ENCODE measurements around the gene MLST8.
A peak's percentile ranks its signal among the peaks of the same experiment; 100 is the strongest.
"Not testable (repeated sequence)": the region's sequence is repeated elsewhere in the genome, so short reads cannot be mapped to it uniquely, and the experiment has no call there.

The MLST8 gene

GRCh38 chr16:2199095-2199494, 6.2 kb upstream of the MLST8 start:
- intact Hi-C loops (cut with DNase I; ENCODE audit: low total_unique reads): no loop called here
- Histone ChIP-seq H3K27ac (no peak overlapping the region), H3K4me3 (no peak overlapping the region), H3K9me3 (no peaks in the 10 kb centered on the region), H3K4me1 (peaks cover 0 to 21% (median 16%) of the 10 kb centered on the region in 4 donors), H3K36me3 (no peaks in the 10 kb centered on the region), H3K27me3 (peaks cover 2 to 46% of the 10 kb centered on the region in 2 donors)
- DNase-seq: no peak
- no peak for TF ChIP-seq CTCF (IDR thresholded peaks at IDR 0.05)

GRCh38 chr16:2199621-2200139, 5.6 kb upstream of the MLST8 start:
- TF ChIP-seq CTCF (IDR thresholded peaks at IDR 0.05): no peak
- H3K4me3 ChIP-seq: no peak overlapping the region
- DNase-seq: no peak
- no peak overlapping the region for H3K27ac ChIP-seq
- H3K9me3 ChIP-seq: no peaks in the 10 kb centered on the region
- peaks cover 0 to 23% (median 16%) of the 10 kb centered on the region in 4 donors for H3K4me1 ChIP-seq
- peaks cover 2 to 41% of the 10 kb centered on the region in 2 donors for H3K27me3 ChIP-seq
- intact Hi-C loops (cut with DNase I; ENCODE audit: low total_unique reads): no loop called here
- H3K36me3 ChIP-seq: no peaks in the 10 kb centered on the region

- H3K4me1 ChIP-seq: peaks cover 0 to 22% (median 12%) of the 10 kb centered on the region in 4 donors
- H3K9me3 ChIP-seq: no peaks in the 10 kb centered on the region
- no peaks in the 10 kb centered on the region for H3K36me3 ChIP-seq
- TF ChIP-seq CTCF (IDR thresholded peaks at IDR 0.05): no peak
- no peak for DNase-seq
- intact Hi-C loops (cut with DNase I; ENCODE audit: low total_unique reads): no loop called here
- H3K27ac ChIP-seq: no peak overlapping the region
- no peak overlapping the region for H3K4me3 ChIP-seq
- H3K27me3 ChIP-seq: peaks cover 2 to 34% of the 10 kb centered on the region in 2 donors
Measured at GRCh38 chr16:2200313-2200712, 4.9 kb upstream of the MLST8 start.

GRCh38 chr16:2203119-2203688, 2.0 kb upstream of the MLST8 start:
- intact Hi-C loops (cut with DNase I; ENCODE audit: low total_unique reads): not testable (repeated sequence)

GRCh38 chr16:2204416-2205103, 694 bp upstream of the MLST8 start:
- Histone ChIP-seq H3K36me3 (peaks cover 18 to 30% (median 24%) of the 10 kb centered on the region in 3 donors), H3K4me1 (peaks cover 0 to 18% (median 13%) of the 10 kb centered on the region in 4 donors), H3K27me3 (peaks cover 0 to under 1% of the 10 kb centered on the region in 2 donors), H3K4me3 (peak overlapping the region; percentile 68 to 75), H3K27ac (peak overlapping the region; percentile 94 to 95), H3K9me3 (no peaks in the 10 kb centered on the region)
- no peak for TF ChIP-seq CTCF (IDR thresholded peaks at IDR 0.05)
- DNase-seq: no peak
- intact Hi-C loops (cut with DNase I; ENCODE audit: low total_unique reads): no loop called here

More at GRCh38 chr16:2203119-2203688, 2.0 kb upstream of the MLST8 start:
- not testable (repeated sequence) for H3K27ac ChIP-seq, DNase-seq, H3K9me3 ChIP-seq, H3K4me3 ChIP-seq
- Histone ChIP-seq H3K36me3 (peaks cover 9 to 17% (median 10%) of the 10 kb centered on the region in 3 donors), H3K4me1 (peaks cover 0 to 18% (median 13%) of the 10 kb centered on the region in 4 donors), H3K27me3 (peaks cover 0 to 10% of the 10 kb centered on the region in 2 donors)

GRCh38 chr16:2205967-2206313, 686 bp downstream of the MLST8 start:
- intact Hi-C loops (cut with DNase I; ENCODE audit: low total_unique reads): no loop called here
- peak; percentile 29 to 75 for DNase-seq
- Histone ChIP-seq H3K4me3 (peak overlapping the region; percentile 68 to 75), H3K27ac (peak overlapping the region; percentile 94 to 95), H3K36me3 (peaks cover 18 to 40% (median 24%) of the 10 kb centered on the region in 3 donors), H3K9me3 (no peaks in the 10 kb centered on the region), H3K27me3 (no peaks in the 10 kb centered on the region), H3K4me1 (peaks cover 0 to 18% (median 13%) of the 10 kb centered on the region in 4 donors)
- TF ChIP-seq CTCF (IDR thresholded peaks at IDR 0.05): no peak

All from tibial artery (tissue), 4 donors.